ENCODE results near the gene OR52M1. TPM values are rescaled to one million over a fixed set of nuclear protein-coding genes. Genes with fewer than 3 reads are reported as not detected.

Gene OR52M1
- total and polyA plus RNA-seq, 2 of the 13 experiments (the other 11 are each of a cell fraction or from before 2014, with no cell fraction given) = not detected

- TF ChIP-seq ZNF740 (CRISPR knock-in tag; IDR thresholded peaks at IDR 0.05) (no peak), MAFF (IDR thresholded peaks at IDR 0.05; ENCODE audit: low read depth, low read length) (no peak)
Observed at GRCh38 chr11:4580124-4580523, 35.1 kb downstream of the OR52M1 start (continued).

GRCh38 chr11:4581443-4581842 lies 36.5 kb downstream of the OR52M1 start, which contains the start of gene OR52I2:
TSS of gene OR52I2 (plus strand) at chr11:4581743.
- Histone ChIP-seq H3K9ac (ENCODE audit: insufficient read depth, low read depth, low read length) (no peak within 1 kb of the TSS), H3K4me1 (ENCODE audit: insufficient read depth, low read length) (no peaks in the 10 kb centered on the region), H3K27me3 (ENCODE audit: control insufficient read depth in 1 of 2, insufficient read depth in 2 of 2, low read length in 2 of 2) (peaks cover 0 to 15% of the 10 kb centered on the region in 2 experiments; a peak in 2 of 5 replicates), H3K4me3 (replicated peaks in 1 of 3; ENCODE audit: insufficient read depth in 1 of 3, low read depth in 2 of 3, low read length in 3 of 3) (no peak within 1 kb of the TSS), H3K4me2 (ENCODE audit: low read depth, low read length) (no peak within 1 kb of the TSS), H4K20me1 (ENCODE audit: insufficient read depth, low read length) (no peaks in the 10 kb centered on the region), H3K27ac (ENCODE audit: extremely low read length, insufficient read depth, low read length) (no peak within 1 kb of the TSS), H3K36me3 (replicated peaks in 1 of 2; ENCODE audit: control insufficient read depth in 1 of 2, insufficient read depth in 2 of 2, low read length in 2 of 2) (no peaks in the 10 kb centered on the region), H3K79me2 (ENCODE audit: insufficient read depth, low read length) (no peaks in the 10 kb centered on the region), H2AFZ (ENCODE audit: low read length) (no peak within 1 kb of the TSS), H3K9me3 (ENCODE audit: low read length) (no peaks in the 10 kb centered on the region)
- intact Hi-C loops (cut with micrococcal nuclease; ENCODE audit: unreplicated experiment) = no loop called here
- DNase-seq (ENCODE audit: low spot score) (no peak), FAIRE-seq (no peak), ATAC-seq (no peak)
- in situ Hi-C loops (cut with HindIII; ENCODE audit: extremely low pct_ligation_motif_present, low pct_unique_long_range_greater_than_20kb) = no loop called here
- POLR2A ChIA-PET = no interaction called here
- CTCF ChIA-PET (ENCODE audit: low intra/inter-chr PET ratio, low total read pairs) = no interaction called here
- BruUV-seq (replicated peaks) = no TSS peak
- TF ChIP-seq RXRB (CRISPR knock-in tag; IDR thresholded peaks at IDR 0.05; ENCODE audit: borderline replicate concordance) (no peak), DBP (CRISPR knock-in tag; IDR thresholded peaks at IDR 0.05; ENCODE audit: not compliant biosample characterization) (no peak), ZBTB37 (CRISPR knock-in tag; IDR thresholded peaks at IDR 0.05) (no peak), JUNB (CRISPR knock-in tag; IDR thresholded peaks at IDR 0.05; ENCODE audit: borderline replicate concordance) (no peak), ZFYVE20 (CRISPR knock-in tag; IDR thresholded peaks at IDR 0.05; ENCODE audit: borderline replicate concordance, low read depth) (no peak), ZNF460 (CRISPR knock-in tag; IDR thresholded peaks at IDR 0.05; ENCODE audit: borderline replicate concordance) (no peak), ATF3 (CRISPR knock-in tag; IDR thresholded peaks at IDR 0.05) (no peak), SMAD9 (CRISPR knock-in tag; IDR thresholded peaks at IDR 0.05) (no peak), FOXO4 (CRISPR knock-in tag; conservative IDR thresholded peaks at IDR 0.05) (no peak), THYN1 (CRISPR knock-in tag; IDR thresholded peaks at IDR 0.05; ENCODE audit: borderline replicate concordance, low read depth) (no peak), CTCF (CRISPR knock-in tag; IDR thresholded peaks at IDR 0.05) (no peak), ZNF251 (CRISPR knock-in tag; IDR thresholded peaks at IDR 0.05) (no peak), ZNF329 (CRISPR knock-in tag; IDR thresholded peaks at IDR 0.05; ENCODE audit: low read depth) (no peak), MBD4 (IDR thresholded peaks at IDR 0.05; ENCODE audit: borderline replicate concordance, low read length) (no peak), ZNF703 (CRISPR knock-in tag; IDR thresholded peaks at IDR 0.05; ENCODE audit: borderline replicate concordance) (no peak)

Measured in HepG2 (cell line).